Endothelial cell of umbilical vein (primary cell): Measurements from ENCODE around the gene MYO16. TPM values are rescaled to one million over a fixed set of nuclear protein-coding genes. Genes with fewer than 3 reads are reported as not detected.

Experiments used
- BruUV-seq: library from RNA; stranded (reverse); fragments of 400-500 nt; replicated peaks from 2 replicates; lab custom pipeline; 2021; lab: Mats Ljungman, UMichigan
- CTCF ChIA-PET: fragments of 300-600, 350-600 bp; sonication (Branson Sonifier 250); formaldehyde crosslinking; loops from one replicate; lab custom pipeline; 2021; ENCODE audit warnings: antibody characterized with exemption, inconsistent platforms; lab: Charles Lee
- POLR2A ChIA-PET: fragments of 300-600, 350-600 bp; sonication (Branson Sonifier 250); formaldehyde crosslinking; loops from one replicate; lab custom pipeline; 2021; ENCODE audit warnings: antibody characterized with exemption, inconsistent platforms; lab: Charles Lee
- DNase-seq: peaks from one replicate; pipeline ENCODE4 v3.0.0-alpha.2; 2011; ENCODE audit warnings: low read depth, low spot score
- FAIRE-seq: peaks from 2 replicates; lab custom pipeline; 2011; peaks lifted over from hg19 to GRCh38; lab: Jason Lieb, UNC
- H2AFZ ChIP-seq: 2 replicates; pipeline ENCODE4 v1.6.0; 2012; ENCODE audit warnings: low read depth, low read length, control low read depth, inconsistent platforms
- H3K27ac ChIP-seq: 2 replicates; pipeline ENCODE4 v1.5.1; 2011; ENCODE audit warnings: low read depth, mild to moderate bottlenecking, control low read depth, low read length, moderate library complexity; ENCODE audit not compliant: insufficient read depth
- H3K27me3 ChIP-seq, 2 experiments: 2 replicates each; pipeline versions ENCODE4 v1.6.0 to v1.6.1; 2011; ENCODE audit warnings: low read length in 2 of 2, mixed read lengths in 1 of 2; ENCODE audit not compliant: control insufficient read depth in 2 of 2, insufficient read depth in 2 of 2
- H3K36me3 ChIP-seq, 2 experiments: 2 replicates in 1 of 2; 3 replicates in 1 of 2; pipeline ENCODE4 v1.5.1; 2011; ENCODE audit warnings: low read length in 2 of 2, mild to moderate bottlenecking in 1 of 2, moderate library complexity in 1 of 2; ENCODE audit not compliant: control insufficient read depth in 2 of 2, insufficient read depth in 2 of 2; ENCODE audit errors: extremely low read depth in 1 of 2
- H3K4me1 ChIP-seq: 3 replicates; pipeline ENCODE4 v1.5.1; 2011; ENCODE audit warnings: mild to moderate bottlenecking, low read length; ENCODE audit not compliant: control insufficient read depth, insufficient read depth; ENCODE audit errors: extremely low read depth
- H3K4me2 ChIP-seq: 2 replicates; pipeline ENCODE4 v1.6.1; 2011; ENCODE audit warnings: low read length, control low read depth, mixed read lengths; ENCODE audit not compliant: insufficient read depth
- H3K4me3 ChIP-seq, 3 experiments: fragments of 200-600 bp in 1 of 3; sonication (generic), shearing (Covaris generic) in 1 of 3; replicated peaks in 1 of 3; 2 replicates each; pipeline ENCODE4 v1.5.1; 2011 to 2016; ENCODE audit warnings: control low read depth in 3 of 3, low read length in 3 of 3, mild to moderate bottlenecking in 2 of 3, inconsistent platforms in 1 of 3, low read depth in 1 of 3, moderate library complexity in 1 of 3; ENCODE audit not compliant: insufficient read depth in 1 of 3
- H3K79me2 ChIP-seq: 2 replicates; pipeline ENCODE4 v1.6.0; 2012; ENCODE audit warnings: low read length, inconsistent platforms; ENCODE audit not compliant: control insufficient read depth, insufficient read depth
- H3K9ac ChIP-seq: replicated peaks from 2 replicates; pipeline ENCODE3; 2011; ENCODE audit warnings: low read length, control low read depth; ENCODE audit not compliant: insufficient read depth; ENCODE audit errors: extremely low read depth
- H3K9me1 ChIP-seq: replicated peaks from 3 replicates; pipeline ENCODE4 v1.6.0; 2011; ENCODE audit warnings: mild to moderate bottlenecking, low read length; ENCODE audit not compliant: control insufficient read depth, insufficient read depth; ENCODE audit errors: extremely low read depth
- H3K9me3 ChIP-seq: replicated peaks from 2 replicates; pipeline ENCODE4 v1.5.1; 2012; ENCODE audit warnings: low read length, inconsistent platforms; ENCODE audit not compliant: control insufficient read depth, insufficient read depth
- H4K20me1 ChIP-seq: replicated peaks from 2 replicates; pipeline ENCODE3; 2011; ENCODE audit warnings: mild to moderate bottlenecking, low read length; ENCODE audit not compliant: control insufficient read depth, insufficient read depth; ENCODE audit errors: extremely low read depth
- EZH2 ChIP-seq: IDR thresholded peaks from 2 replicates; pipeline ENCODE4 v1.6.1; 2012; ENCODE audit warnings: borderline replicate concordance, low read depth, mild to moderate bottlenecking, moderate library complexity, low read length, inconsistent platforms; ENCODE audit not compliant: severe bottlenecking
- FOS ChIP-seq: IDR thresholded peaks from 2 replicates; pipeline ENCODE4 v1.6.1; 2011; ENCODE audit warnings: mild to moderate bottlenecking, low read length, moderate library complexity, borderline replicate concordance; ENCODE audit not compliant: insufficient read depth
- GATA2 ChIP-seq: IDR thresholded peaks from 2 replicates; pipeline ENCODE4 v1.7.0; 2011; ENCODE audit warnings: low read depth, mild to moderate bottlenecking, moderate library complexity, mixed read lengths, low read length; ENCODE audit not compliant: insufficient read length, insufficient read depth
- JUN ChIP-seq: IDR thresholded peaks from 2 replicates; pipeline ENCODE4 v1.6.1; 2011; ENCODE audit warnings: borderline replicate concordance, low read depth; ENCODE audit not compliant: insufficient read length, insufficient read depth
- MAX ChIP-seq: IDR thresholded peaks from 2 replicates; pipeline ENCODE4 v1.6.1; 2011; ENCODE audit not compliant: insufficient read depth, insufficient read length
- MYC ChIP-seq: IDR thresholded peaks from one replicate; pipeline ENCODE4 v1.6.1; 2011; ENCODE audit warnings: mild to moderate bottlenecking, low read depth, low read length
- POLR2A ChIP-seq: IDR thresholded peaks from 2 replicates; pipeline ENCODE4 v1.6.1; 2012; ENCODE audit warnings: low read depth, mild to moderate bottlenecking, control low read depth, low read length
- POLR2AphosphoS5 ChIP-seq: IDR thresholded peaks from 2 replicates; pipeline ENCODE4 v1.6.1; 2012; ENCODE audit warnings: low read depth, mild to moderate bottlenecking, control low read depth, low read length, moderate library complexity; ENCODE audit not compliant: insufficient read depth
- dilution Hi-C: fragments of 300-500 bp; cut with MboI; formaldehyde crosslinking; loops from one replicate; pipeline ENCODE4 v1.15.0; 2019; ENCODE audit warnings: low sequenced_read_pairs; ENCODE audit not compliant: extremely low pct_ligation_motif_present
- intact Hi-C: fragments of 100-400 bp; cut with micrococcal nuclease; formaldehyde crosslinking; loops from one replicate; pipeline ENCODE4 v1.10.0; 2022
- polyA plus RNA-seq, 4 experiments: library from polyadenylated mRNA; depleted of rRNA in 3 of 4; stranded (reverse) in 3 of 4; unstranded in 1 of 4; fragments of >200 nt; gene quantifications; 2 replicates each; pipeline versions ENCODE4 v1.2.1 to v1.2.3, GENCODE V29; 2011 to 2012; ENCODE audit warnings: missing spikeins in 1 of 4
- total RNA-seq: library from RNA; stranded (reverse); gene quantifications from 2 replicates; pipeline ENCODE4 v1.2.3, GENCODE V29; 2021
- TF ChIP-seq, protein P1 (sequence below), 2 donors: IDR thresholded peaks; 1 replicate in 1 of 2; 2 replicates in 1 of 2; pipeline ENCODE4 v1.5.1; 2011; ENCODE audit warnings: low read length in 2 of 2, mild to moderate bottlenecking in 2 of 2, moderate library complexity in 2 of 2, control low read depth in 1 of 2, inconsistent platforms in 1 of 2, low read depth in 1 of 2; ENCODE audit not compliant: insufficient read depth in 1 of 2; ENCODE audit errors: extremely low read depth in 1 of 2

MYO16 gene
- total and polyA plus RNA-seq, 2 donors (not counting 3 experiments of a cell fraction or from before 2014, with no cell fraction given), result 0.03 to 0.04 TPM

DNA sequence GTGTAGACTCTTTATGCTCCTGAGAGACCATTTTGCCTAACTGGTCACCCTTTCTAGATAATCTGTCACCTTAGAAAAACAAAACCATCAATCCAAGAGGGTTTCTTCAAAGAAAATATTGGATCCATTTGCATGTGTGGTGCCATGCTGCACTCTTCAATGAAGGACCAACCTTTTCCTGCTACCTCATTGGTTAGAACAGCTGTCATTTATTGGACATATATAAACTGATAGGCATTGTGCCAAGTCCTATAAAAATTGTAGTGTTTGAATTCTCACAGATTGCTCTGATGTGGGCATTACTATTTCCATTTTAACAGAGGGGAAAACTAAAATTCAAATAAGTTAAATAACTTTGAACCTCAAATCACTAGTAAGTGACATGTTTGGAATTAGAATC lies 333.2 kb downstream of the MYO16 start:
- no peaks in the 10 kb centered on the region for H4K20me1 ChIP-seq
- TF ChIP-seq EZH2 (no peak), JUN (no peak), MYC (no peak), MAX (no peak), GATA2 (no peak), POLR2A (no peak), POLR2AphosphoS5 (no peak), FOS (no peak)
- TF ChIP-seq, protein P1, sequence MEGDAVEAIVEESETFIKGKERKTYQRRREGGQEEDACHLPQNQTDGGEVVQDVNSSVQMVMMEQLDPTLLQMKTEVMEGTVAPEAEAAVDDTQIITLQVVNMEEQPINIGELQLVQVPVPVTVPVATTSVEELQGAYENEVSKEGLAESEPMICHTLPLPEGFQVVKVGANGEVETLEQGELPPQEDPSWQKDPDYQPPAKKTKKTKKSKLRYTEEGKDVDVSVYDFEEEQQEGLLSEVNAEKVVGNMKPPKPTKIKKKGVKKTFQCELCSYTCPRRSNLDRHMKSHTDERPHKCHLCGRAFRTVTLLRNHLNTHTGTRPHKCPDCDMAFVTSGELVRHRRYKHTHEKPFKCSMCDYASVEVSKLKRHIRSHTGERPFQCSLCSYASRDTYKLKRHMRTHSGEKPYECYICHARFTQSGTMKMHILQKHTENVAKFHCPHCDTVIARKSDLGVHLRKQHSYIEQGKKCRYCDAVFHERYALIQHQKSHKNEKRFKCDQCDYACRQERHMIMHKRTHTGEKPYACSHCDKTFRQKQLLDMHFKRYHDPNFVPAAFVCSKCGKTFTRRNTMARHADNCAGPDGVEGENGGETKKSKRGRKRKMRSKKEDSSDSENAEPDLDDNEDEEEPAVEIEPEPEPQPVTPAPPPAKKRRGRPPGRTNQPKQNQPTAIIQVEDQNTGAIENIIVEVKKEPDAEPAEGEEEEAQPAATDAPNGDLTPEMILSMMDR (IDR thresholded peaks at IDR 0.05; ENCODE audit: extremely low read depth in 1 of 2, insufficient read depth in 1 of 2, low read depth in 1 of 2, low read length in 2 of 2), result no peak
- ChIA-PET CTCF (interaction anchor here (1.7 kb wide), 1 partner anchor 785 kb away, joined by 4 read pairs; no protein-coding TSS in a partner anchor), POLR2A (no interaction called here)
- no peak overlapping the region for H3K4me2 ChIP-seq
- DNase-seq, result peak; percentile 15
- H2AFZ ChIP-seq, result no peak overlapping the region
- BruUV-seq, result no TSS peak
- no peak for FAIRE-seq
- no peaks in the 10 kb centered on the region for H3K9me3 ChIP-seq
- H3K9me1 ChIP-seq, result no peaks in the 10 kb centered on the region
- no peaks in the 10 kb centered on the region for H3K79me2 ChIP-seq
- dilution Hi-C loops (no loop called here), intact Hi-C loops (loop anchor here (5.0 to 10.0 kb wide), 2 partner anchors 702 to 780 kb away; no protein-coding TSS in a partner anchor)
- H3K4me1 ChIP-seq, result peaks cover 4% of the 10 kb centered on the region
- no peaks in the 10 kb centered on the region for H3K27me3 ChIP-seq
- no peaks in the 10 kb centered on the region for H3K36me3 ChIP-seq
- H3K27ac ChIP-seq, result no peak overlapping the region
- no peak overlapping the region for H3K9ac ChIP-seq
- no peak overlapping the region for H3K4me3 ChIP-seq
